Panc1 (cell line): ENCODE measurements around the gene SLC12A8. TPM values are rescaled to one million over a fixed set of nuclear protein-coding genes. Genes with fewer than 3 reads are reported as not detected.

Source experiments
- ATAC-seq: fragments of 200-7000 bp; cut with Tn5 transposase; 2 replicates; pipeline ENCODE4 v1.9.1; 2020; ENCODE audit warnings: mild to moderate bottlenecking, moderate library complexity
- BruUV-seq: library from RNA; stranded (reverse); fragments of 400-500 nt; replicated peaks from 2 replicates; lab custom pipeline; 2021; lab: Mats Ljungman, UMichigan
- CTCF ChIA-PET: fragments of 300-600 bp; sonication (Branson Sonifier 250); formaldehyde crosslinking; loops from one replicate; lab custom pipeline; 2022; ENCODE audit warnings: antibody characterized with exemption; lab: Charles Lee
- POLR2A ChIA-PET: fragments of 300-600 bp; sonication (Branson Sonifier 250); formaldehyde crosslinking; loops from one replicate; lab custom pipeline; 2022; ENCODE audit warnings: antibody characterized with exemption; lab: Charles Lee
- DNase-seq: peaks from one replicate; pipeline ENCODE4 v3.0.0-alpha.2; 2010; ENCODE audit warnings: low read depth, low spot score
- H3K27ac ChIP-seq: 2 replicates; pipeline ENCODE4 v1.5.1; 2011; ENCODE audit warnings: mild to moderate bottlenecking, low read length, inconsistent platforms
- H3K27me3 ChIP-seq: fragments of 200-500 bp; sonication (Bioruptor generic); 2 replicates; pipeline ENCODE4 v1.6.0; 2014; ENCODE audit warnings: low read length, inconsistent platforms; ENCODE audit not compliant: control insufficient read depth, insufficient read depth
- H3K36me3 ChIP-seq: fragments of 200-500 bp; sonication (Bioruptor generic); 2 replicates; pipeline ENCODE4 v1.5.1; 2014; ENCODE audit warnings: inconsistent platforms, mild to moderate bottlenecking, low read length, moderate library complexity; ENCODE audit not compliant: control insufficient read depth, insufficient read depth
- H3K4me1 ChIP-seq: 2 replicates; pipeline ENCODE4 v1.5.1; 2011; ENCODE audit warnings: inconsistent platforms, mild to moderate bottlenecking, low read length, moderate library complexity; ENCODE audit not compliant: control insufficient read depth, insufficient read depth
- H3K4me3 ChIP-seq, 2 experiments: 2 replicates each; pipeline ENCODE4 v1.5.1; 2011 to 2012; ENCODE audit warnings: low read depth in 2 of 2, low read length in 2 of 2, mild to moderate bottlenecking in 2 of 2, inconsistent platforms in 1 of 2, moderate library complexity in 1 of 2
- H3K9me3 ChIP-seq: fragments of 200-500 bp; sonication (Bioruptor generic); 2 replicates; pipeline ENCODE4 v1.5.1; 2014; ENCODE audit warnings: low read depth, mild to moderate bottlenecking, inconsistent platforms, low read length, moderate library complexity; ENCODE audit not compliant: control insufficient read depth, insufficient read depth
- CTCF ChIP-seq: fragments of 450-650 bp; IDR thresholded peaks from 2 replicates; pipeline ENCODE4 v1.5.1; 2017; ENCODE audit warnings: mild to moderate bottlenecking
- POLR2AphosphoS5 ChIP-seq: IDR thresholded peaks from 2 replicates; pipeline ENCODE4 v1.6.1; 2012; ENCODE audit warnings: mild to moderate bottlenecking, low read depth, low read length, moderate library complexity
- SIN3A ChIP-seq: IDR thresholded peaks from 2 replicates; pipeline ENCODE4 v1.6.1; 2012; ENCODE audit warnings: low read depth, mild to moderate bottlenecking, low read length, moderate library complexity, borderline replicate concordance; ENCODE audit not compliant: insufficient read depth
- TCF7L2 ChIP-seq: IDR thresholded peaks from 2 replicates; pipeline ENCODE4 v1.6.1; 2011; ENCODE audit warnings: mild to moderate bottlenecking, low read depth, low read length, inconsistent platforms
- in situ Hi-C: cut with HindIII; loops from 2 replicates; pipeline ENCODE4 v1.10.0; 2016; ENCODE audit warnings: low sequenced_read_pairs, low pct_unique_long_range_greater_than_20kb
- intact Hi-C: fragments of 100-400 bp; cut with micrococcal nuclease; formaldehyde crosslinking; loops from one replicate; pipeline ENCODE4 v1.10.0; 2022; ENCODE audit not compliant: unreplicated experiment
- total RNA-seq: library from RNA; stranded (reverse); gene quantifications from one replicate; pipeline ENCODE4 v1.2.1, GENCODE V29; 2021; ENCODE audit not compliant: unreplicated experiment
- TF ChIP-seq, protein P1 (sequence below), 2 experiments: IDR thresholded peaks; 2 replicates each; pipeline ENCODE4 v1.6.1; 2011 to 2012; ENCODE audit warnings: low read depth in 2 of 2, control low read depth in 1 of 2, low read length in 1 of 2, mild to moderate bottlenecking in 1 of 2, moderate library complexity in 1 of 2; ENCODE audit not compliant: insufficient read depth in 1 of 2

The SLC12A8 gene
- total RNA-seq, 1 experiment from 2014 or later: 7.0 TPM

DNA sequence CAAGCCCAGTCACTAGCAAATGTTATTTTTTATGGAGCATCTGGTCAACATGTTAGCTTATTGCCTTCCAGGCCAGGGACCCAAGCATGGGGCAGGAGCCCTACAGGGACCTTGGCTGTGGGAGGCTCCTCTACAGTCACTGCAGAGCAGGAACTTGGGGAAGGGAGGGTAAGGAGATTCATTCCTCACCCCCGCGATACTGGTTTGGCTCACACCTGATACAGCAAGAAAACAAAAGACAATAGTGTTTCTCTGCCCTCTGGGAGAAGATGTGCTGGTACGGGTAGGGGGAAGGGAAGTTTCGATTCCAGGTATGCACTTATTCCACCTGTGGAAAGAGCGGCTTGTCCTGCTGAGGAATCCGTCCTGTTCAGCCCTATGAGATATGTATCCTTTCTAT lies 77.6 kb downstream of the SLC12A8 start:
- Histone ChIP-seq H3K36me3 (no peaks in the 10 kb centered on the region), H3K4me3 (no peak overlapping the region), H3K27ac (no peak overlapping the region), H3K4me1 (no peaks in the 10 kb centered on the region; the same call in 1 of the 2 replicates), H3K27me3 (no peaks in the 10 kb centered on the region), H3K9me3 (no peaks in the 10 kb centered on the region)
- ChIA-PET CTCF (no interaction called here), POLR2A (no interaction called here)
- in situ Hi-C loops: no loop called here
- no TSS peak for BruUV-seq
- TF ChIP-seq, protein P1, sequence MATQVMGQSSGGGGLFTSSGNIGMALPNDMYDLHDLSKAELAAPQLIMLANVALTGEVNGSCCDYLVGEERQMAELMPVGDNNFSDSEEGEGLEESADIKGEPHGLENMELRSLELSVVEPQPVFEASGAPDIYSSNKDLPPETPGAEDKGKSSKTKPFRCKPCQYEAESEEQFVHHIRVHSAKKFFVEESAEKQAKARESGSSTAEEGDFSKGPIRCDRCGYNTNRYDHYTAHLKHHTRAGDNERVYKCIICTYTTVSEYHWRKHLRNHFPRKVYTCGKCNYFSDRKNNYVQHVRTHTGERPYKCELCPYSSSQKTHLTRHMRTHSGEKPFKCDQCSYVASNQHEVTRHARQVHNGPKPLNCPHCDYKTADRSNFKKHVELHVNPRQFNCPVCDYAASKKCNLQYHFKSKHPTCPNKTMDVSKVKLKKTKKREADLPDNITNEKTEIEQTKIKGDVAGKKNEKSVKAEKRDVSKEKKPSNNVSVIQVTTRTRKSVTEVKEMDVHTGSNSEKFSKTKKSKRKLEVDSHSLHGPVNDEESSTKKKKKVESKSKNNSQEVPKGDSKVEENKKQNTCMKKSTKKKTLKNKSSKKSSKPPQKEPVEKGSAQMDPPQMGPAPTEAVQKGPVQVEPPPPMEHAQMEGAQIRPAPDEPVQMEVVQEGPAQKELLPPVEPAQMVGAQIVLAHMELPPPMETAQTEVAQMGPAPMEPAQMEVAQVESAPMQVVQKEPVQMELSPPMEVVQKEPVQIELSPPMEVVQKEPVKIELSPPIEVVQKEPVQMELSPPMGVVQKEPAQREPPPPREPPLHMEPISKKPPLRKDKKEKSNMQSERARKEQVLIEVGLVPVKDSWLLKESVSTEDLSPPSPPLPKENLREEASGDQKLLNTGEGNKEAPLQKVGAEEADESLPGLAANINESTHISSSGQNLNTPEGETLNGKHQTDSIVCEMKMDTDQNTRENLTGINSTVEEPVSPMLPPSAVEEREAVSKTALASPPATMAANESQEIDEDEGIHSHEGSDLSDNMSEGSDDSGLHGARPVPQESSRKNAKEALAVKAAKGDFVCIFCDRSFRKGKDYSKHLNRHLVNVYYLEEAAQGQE (IDR thresholded peaks at IDR 0.05; ENCODE audit: insufficient read depth in 1 of 2, low read depth in 2 of 2, low read length in 1 of 2): no peak
- TF ChIP-seq TCF7L2 (no peak), SIN3A (no peak), CTCF (no peak), POLR2AphosphoS5 (no peak)
- DNase-seq (no peak), ATAC-seq (no peak)
- intact Hi-C loops: no loop called here

GRCh38 chr3:125132815-125133214 lies 79.7 kb downstream of the SLC12A8 start:
- Histone ChIP-seq H3K27me3 (no peaks in the 10 kb centered on the region), H3K27ac (no peak overlapping the region), H3K9me3 (no peaks in the 10 kb centered on the region), H3K4me3 (no peak overlapping the region), H3K36me3 (no peaks in the 10 kb centered on the region), H3K4me1 (peaks cover 14% of the 10 kb centered on the region)
- TF ChIP-seq CTCF: no peak
- TF ChIP-seq TCF7L2: no peak
- TF ChIP-seq POLR2AphosphoS5: no peak
- TF ChIP-seq SIN3A: no peak
- TF ChIP-seq, protein P1 (IDR thresholded peaks at IDR 0.05; ENCODE audit: insufficient read depth in 1 of 2, low read depth in 2 of 2, low read length in 1 of 2): no peak
- intact Hi-C loops: no loop called here
- ChIA-PET POLR2A (interaction anchor here (0.6 kb wide), 1 partner anchor 121 kb away, joined by 3 read pairs; no protein-coding TSS in a partner anchor), CTCF (no interaction called here)
- no TSS peak for BruUV-seq
- ATAC-seq (no peak), DNase-seq (no peak)
- in situ Hi-C loops: no loop called here
